ENCODE data around the gene MYMK.
A peak's percentile ranks its signal among the peaks of the same experiment; 100 is the strongest.
"Not testable (repeated sequence)": the region's sequence is repeated elsewhere in the genome, so short reads cannot be mapped to it uniquely, and the experiment has no call there.

Gene MYMK, protein sequence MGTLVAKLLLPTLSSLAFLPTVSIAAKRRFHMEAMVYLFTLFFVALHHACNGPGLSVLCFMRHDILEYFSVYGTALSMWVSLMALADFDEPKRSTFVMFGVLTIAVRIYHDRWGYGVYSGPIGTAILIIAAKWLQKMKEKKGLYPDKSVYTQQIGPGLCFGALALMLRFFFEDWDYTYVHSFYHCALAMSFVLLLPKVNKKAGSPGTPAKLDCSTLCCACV

GRCh38 chr9:133524679-133525228 is at the start of gene MYMK:
TSS of gene MYMK (minus strand) at chr9:133524959. CDS start at chr9:133524844, 115 bp downstream.
- no peak for DNase-seq

- no peak for DNase-seq
Observed at GRCh38 chr9:133573791-133574515, 49.2 kb upstream of the MYMK start.

DNA sequence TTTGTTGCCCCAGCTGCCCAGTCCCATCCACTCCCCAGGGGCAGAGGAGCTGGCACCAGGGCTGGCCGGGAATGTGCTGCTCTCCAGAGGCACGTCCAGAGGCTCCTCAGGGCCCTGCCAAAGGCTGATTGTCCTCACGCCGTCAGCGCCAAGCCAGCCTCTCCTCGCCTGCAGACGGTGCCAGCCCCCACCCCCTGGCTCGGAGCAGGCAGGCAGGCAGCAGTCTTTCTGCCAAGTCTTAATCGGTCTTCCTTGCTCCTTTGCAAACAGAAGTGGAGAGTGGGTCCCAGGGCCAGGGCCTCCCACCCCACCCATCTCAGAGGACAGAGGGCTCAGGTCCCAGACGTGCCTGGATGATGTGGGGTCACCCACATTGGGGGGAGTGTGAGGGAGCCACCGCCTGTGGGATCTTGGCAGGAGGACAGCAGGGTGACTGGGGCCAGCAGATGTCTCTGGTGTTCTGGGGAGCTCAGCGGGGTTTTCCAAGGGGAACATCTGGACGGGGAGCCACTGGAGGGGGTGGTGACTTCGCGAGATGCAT is 48.1 kb upstream of the MYMK start:
- no peak for DNase-seq

GRCh38 chr9:133571896-133572595 is 47.3 kb upstream of the MYMK start:
- no peak for DNase-seq

- no peak for DNase-seq
Observed at GRCh38 chr9:133571391-133571890, 46.7 kb upstream of the MYMK start.

- DNase-seq, result no peak
Observed at GRCh38 chr9:133570691-133571080, 45.9 kb upstream of the MYMK start.

DNA sequence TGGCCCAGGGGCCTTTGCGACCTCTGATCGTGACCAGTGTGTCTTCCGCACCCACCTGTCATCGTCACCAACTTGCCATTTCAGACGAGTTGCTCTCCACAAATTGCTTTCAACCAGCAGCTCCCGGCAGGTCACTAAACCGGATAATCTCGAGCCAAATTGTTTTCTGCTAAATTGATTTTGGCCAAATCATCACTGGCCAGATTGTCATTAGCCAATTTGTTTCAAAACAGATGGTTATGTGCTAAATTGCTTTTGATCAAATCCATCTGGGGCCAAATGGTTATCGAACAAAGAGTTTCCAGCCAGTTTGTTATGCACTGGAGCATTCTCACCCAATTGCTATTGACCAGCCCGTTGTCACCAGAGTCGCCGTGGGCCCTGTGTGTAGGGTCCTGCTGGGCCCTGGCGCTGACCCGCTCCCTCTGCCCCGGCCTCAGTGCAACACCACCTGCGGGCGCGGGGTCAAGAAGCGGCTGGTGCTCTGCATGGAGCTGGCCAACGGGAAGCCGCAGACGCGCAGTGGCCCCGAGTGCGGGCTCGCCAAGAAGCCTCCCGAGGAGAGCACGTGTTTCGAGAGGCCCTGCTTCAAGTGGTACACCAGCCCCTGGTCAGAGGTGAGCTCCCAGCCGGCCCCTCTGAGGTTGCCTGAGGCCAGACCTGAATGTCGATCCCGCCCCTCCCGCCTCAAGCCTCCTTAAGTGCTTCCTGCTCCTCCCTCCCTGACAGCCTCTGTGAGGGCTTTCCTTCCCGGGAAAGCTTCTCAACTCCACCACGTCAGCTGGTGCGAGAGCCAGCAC is 45.3 kb upstream of the MYMK start:
- DNase-seq, result no peak

GRCh38 chr9:133569121-133569785 is 44.5 kb upstream of the MYMK start:
- no peak for DNase-seq

DNA sequence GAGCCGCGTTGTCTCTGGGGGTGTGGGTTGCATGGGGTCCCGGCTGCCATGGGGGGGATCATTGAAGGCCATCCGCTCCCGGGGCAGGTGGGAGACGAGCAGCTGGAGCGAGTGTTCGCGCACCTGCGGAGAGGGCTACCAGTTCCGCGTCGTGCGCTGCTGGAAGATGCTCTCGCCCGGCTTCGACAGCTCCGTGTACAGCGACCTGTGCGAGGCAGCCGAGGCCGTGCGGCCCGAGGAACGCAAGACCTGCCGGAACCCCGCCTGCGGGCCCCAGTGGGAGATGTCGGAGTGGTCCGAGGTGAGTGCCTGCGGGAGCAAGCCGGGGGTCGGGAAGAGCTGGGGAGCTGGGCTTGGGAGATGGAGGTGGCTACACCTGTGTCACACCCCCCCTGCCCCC is 43.4 kb upstream of the MYMK start:
- DNase-seq, result no peak

GRCh38 chr9:133566817-133567216 is 42.1 kb upstream of the MYMK start:
- DNase-seq, result no peak

- no peak for DNase-seq
Observed at GRCh38 chr9:133566382-133566781, 41.6 kb upstream of the MYMK start.

DNA sequence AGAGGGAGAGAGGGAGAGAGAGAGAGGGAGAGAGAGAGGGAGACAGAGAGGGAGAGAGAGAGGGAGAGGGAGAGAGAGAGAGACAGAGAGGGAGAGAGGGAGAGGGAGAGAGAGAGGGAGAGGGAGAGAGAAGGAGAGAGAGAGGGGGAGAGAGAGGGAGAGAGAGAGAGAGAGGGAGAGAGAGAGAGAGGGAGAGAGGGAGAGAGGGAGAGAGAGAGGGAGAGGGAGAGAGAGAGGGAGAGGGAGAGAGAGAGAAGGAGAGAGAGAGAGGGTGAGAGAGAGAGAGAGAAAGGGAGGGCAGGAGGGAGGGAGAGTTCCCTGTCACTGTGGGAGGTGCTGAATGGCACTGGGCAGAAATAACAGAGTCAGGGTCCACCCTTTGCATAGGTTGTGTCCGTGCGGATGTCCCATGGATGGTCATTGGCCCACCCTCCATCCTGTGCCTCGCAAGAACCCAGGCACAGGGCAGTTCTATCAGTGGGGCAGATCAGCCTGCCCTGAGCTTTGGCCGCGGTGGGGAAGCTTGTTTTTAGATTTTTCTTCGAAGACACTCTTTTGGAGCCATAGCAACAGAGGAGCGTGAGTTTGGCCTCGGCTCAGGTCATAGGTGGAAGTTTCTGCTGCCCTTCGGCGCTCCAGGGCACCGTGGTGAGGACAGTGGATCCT is 39.8 kb upstream of the MYMK start:
- no peak for DNase-seq

DNA sequence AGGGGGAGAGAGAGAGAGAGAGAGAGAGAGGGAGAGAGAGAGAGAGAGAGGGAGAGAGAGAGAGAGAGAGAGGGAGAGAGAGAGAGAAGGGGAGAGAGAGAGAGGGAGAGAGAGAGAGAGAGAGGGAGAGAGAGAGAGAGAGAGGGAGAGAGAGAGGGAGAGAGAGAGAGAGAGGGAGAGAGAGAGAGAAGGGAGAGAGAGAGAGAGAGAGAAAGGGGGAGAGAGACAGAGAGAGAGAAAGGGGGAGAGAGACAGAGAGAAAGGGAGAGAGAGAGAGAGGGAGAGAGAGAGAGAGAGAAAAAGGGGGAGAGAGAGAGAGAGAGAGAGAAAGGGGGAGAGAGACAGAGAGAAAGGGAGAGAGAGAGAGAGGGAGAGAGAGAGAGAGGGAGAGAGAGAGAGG is 39.1 kb upstream of the MYMK start:
- DNase-seq, result not testable (repeated sequence)

DNA sequence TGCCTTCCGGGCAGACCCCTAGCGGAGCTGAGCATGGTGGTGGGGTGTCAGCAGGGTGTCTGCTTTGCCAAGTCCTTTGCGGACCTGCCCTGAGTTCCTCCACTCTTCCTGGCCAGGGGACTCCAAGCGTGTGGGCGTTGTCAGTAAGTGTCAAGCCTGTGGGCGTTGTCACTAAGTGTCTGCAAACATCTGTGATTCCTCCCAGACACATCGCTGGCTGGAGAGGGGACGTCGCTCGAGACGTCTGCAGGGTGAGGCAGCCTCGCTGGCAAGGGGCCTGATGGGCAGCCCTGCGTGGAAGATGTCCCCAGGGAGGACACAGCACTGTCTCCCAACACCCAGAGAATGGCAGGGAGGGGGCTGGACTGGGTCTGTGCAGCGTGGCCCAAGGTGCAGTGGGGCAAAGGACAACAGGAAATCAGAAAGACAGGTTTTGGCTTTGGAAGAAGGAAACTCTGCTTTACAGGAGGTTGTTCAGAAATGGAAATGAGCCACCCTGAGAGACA is 38.6 kb upstream of the MYMK start:
- DNase-seq, result no peak

DNA sequence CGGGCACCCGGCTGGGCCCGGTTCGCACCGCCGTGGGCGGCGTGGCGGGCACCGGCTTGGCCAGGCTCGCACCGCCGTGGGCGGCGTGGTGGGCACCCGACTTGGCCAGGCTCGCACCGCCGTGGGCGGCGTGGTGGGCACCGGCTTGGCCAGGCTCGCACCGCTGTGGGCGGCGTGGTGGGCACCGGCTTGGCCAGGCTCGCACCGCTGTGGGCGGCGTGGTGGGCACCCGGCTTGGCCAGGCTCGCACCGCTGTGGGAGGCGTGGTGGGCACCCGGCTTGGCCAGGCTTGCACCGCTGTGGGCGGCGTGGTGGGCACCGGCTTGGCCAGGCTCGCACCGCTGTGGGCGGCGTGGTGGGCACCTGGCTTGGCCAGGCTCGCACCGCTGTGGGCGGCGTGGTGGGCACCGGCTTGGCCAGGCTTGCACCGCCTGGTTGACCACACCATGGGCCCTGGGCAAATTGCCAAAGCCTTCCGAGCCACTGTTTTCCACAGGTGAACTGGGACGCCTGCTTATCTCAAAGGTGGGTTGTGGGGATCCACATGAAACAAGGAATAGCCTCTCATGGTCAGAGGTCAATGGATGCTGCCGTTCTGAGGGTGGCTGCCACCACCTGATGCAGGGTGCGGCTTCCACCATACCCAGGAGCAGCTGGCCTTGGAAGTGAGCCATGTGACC is 38.0 kb upstream of the MYMK start:
- DNase-seq, result no peak

GRCh38 chr9:133561976-133562554 is 37.3 kb upstream of the MYMK start:
- no peak for DNase-seq

- DNase-seq, result no peak
Observed at GRCh38 chr9:133560944-133561343, 36.2 kb upstream of the MYMK start.

- no peak for DNase-seq
Observed at GRCh38 chr9:133560311-133560710, 35.6 kb upstream of the MYMK start.

- peak; percentile 46 for DNase-seq
Observed at GRCh38 chr9:133558191-133559126, 33.7 kb upstream of the MYMK start.
